Measurements from ENCODE around the gene WDR45B. TPM values are rescaled to one million over a fixed set of nuclear protein-coding genes. Genes with fewer than 3 reads are reported as not detected.

WDR45B gene
- total and polyA plus RNA-seq, 7 donors = 21.4 to 62.7 (median 32.6) TPM

DNA sequence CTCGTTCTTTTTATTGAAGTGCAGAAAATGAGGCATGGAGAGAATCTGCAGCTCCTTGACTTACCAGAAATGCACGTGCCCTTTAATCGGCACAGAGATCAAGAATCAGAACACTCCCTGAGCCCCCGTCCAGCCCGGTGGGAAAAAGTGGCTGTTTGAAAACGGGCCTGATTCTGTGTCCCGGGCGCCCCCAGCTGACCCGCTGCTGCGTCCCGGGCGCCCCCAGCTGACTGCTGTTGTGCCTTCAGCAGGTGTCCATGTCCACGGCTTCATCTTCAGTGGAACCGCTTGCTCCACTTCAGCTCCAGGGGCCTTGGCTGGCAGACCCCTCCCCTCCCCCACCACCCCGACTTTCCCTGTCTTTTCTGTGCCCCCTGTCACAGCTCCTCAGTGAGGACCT, 81.0 kb downstream of the WDR45B start:
- Histone ChIP-seq H3K4me3 (no peak overlapping the region), H3K27me3 (ENCODE audit: insufficient read depth in 3 of 3, low read length in 2 of 3) (no peaks in the 10 kb centered on the region), H3K9me3 (no peaks in the 10 kb centered on the region), H3K4me1 (peaks cover 42% of the 10 kb centered on the region), H3K27ac (no peak overlapping the region), H3K36me3 (ENCODE audit: insufficient read depth in 1 of 2, low read depth in 1 of 2) (peaks cover 0 to 49% of the 10 kb centered on the region in 2 donors)
- 85 to 89% (median 86%) methylated on average over 15 of the region's 15 CpGs for WGBS, 3 donors
- DNase-seq = no peak
- TF ChIP-seq, protein P1, sequence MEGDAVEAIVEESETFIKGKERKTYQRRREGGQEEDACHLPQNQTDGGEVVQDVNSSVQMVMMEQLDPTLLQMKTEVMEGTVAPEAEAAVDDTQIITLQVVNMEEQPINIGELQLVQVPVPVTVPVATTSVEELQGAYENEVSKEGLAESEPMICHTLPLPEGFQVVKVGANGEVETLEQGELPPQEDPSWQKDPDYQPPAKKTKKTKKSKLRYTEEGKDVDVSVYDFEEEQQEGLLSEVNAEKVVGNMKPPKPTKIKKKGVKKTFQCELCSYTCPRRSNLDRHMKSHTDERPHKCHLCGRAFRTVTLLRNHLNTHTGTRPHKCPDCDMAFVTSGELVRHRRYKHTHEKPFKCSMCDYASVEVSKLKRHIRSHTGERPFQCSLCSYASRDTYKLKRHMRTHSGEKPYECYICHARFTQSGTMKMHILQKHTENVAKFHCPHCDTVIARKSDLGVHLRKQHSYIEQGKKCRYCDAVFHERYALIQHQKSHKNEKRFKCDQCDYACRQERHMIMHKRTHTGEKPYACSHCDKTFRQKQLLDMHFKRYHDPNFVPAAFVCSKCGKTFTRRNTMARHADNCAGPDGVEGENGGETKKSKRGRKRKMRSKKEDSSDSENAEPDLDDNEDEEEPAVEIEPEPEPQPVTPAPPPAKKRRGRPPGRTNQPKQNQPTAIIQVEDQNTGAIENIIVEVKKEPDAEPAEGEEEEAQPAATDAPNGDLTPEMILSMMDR (IDR thresholded peaks at IDR 0.05) = no peak
- no peak for ATAC-seq
- intact Hi-C loops (cut with DNase I) = no loop called here

DNA sequence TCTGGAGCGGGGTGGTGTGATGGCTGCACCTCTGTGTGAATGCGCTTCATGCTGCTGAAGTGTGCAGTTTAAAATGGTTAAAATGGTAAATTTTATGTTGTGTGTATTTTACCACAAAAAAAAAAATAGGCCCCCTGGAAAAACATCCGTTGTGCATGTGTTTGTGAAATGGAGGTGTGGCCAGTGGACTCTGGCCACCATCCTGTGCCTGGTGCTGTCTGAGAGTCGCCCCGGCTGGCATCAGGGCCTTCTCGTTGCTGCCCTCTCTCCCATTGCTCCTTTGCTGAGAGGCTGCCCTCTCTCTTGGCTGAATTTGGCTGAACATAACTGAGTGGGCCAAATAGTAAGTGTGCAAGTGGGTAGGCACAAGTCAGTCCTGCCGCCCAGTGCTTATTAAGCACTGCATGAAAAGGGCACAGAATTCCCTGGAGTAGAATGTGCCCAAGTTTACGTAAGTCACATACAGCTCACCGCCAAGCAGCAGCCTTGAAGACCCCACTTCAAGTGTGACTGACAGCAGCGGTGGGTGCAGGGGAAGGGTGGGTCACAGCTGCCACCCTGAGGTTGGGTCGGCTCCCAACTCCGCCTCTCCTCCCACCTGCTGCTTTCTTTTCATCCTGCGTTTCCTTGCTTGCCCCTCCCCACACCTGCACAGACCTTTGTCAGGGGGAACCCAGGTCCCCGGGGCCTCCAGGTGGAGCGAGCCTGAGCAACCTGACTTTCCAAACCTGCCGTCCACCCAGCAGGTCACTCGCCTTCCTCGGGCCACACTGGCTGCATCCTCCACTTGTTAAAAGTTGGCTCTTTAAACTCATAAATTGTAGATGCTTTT, 81.9 kb downstream of the WDR45B start:
- H3K4me1 ChIP-seq = peaks cover 51% of the 10 kb centered on the region
- H3K9me3 ChIP-seq = no peaks in the 10 kb centered on the region
- H3K27me3 ChIP-seq (ENCODE audit: insufficient read depth in 3 of 3, low read length in 2 of 3) = no peaks in the 10 kb centered on the region
- H3K4me3 ChIP-seq = no peak overlapping the region
- intact Hi-C loops (cut with DNase I) = no loop called here
- 44 to 64% (median 53%) methylated on average over 18 of the region's 18 CpGs for WGBS, 3 donors
- H3K27ac ChIP-seq = peak overlapping the region; percentile 64
- DNase-seq (no peak), ATAC-seq (peak; percentile 10 to 48 (median 41))
- H3K36me3 ChIP-seq (ENCODE audit: insufficient read depth in 1 of 2, low read depth in 1 of 2) = peaks cover 0 to 39% of the 10 kb centered on the region in 2 donors
- TF ChIP-seq, protein P1 (IDR thresholded peaks at IDR 0.05) = no peak

DNA sequence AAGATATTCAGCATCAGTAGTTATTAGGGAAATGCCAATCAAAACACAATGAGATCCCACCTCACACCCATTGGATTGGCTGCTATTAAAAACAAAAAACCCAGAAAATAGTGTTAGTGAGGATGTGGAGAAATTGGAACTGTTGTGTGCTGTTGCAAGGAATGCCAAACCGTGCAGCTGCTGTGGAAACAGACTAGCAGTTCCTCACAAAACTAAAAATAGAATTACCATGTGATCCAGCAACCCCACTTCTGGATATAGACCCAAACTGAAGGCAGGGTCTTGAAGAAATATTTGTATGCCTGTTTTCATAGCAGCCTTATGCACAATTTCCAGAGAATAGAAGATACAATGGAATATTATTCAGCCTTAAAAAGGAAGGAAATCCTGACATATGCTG, 82.7 kb downstream of the WDR45B start:
- 0 to 8% (median 3%) methylated on average over 1 of the region's 1 CpG for WGBS, 3 donors
- intact Hi-C loops (cut with DNase I) = no loop called here
- H3K36me3 ChIP-seq (ENCODE audit: insufficient read depth in 1 of 2, low read depth in 1 of 2) = peaks cover 0 to 32% of the 10 kb centered on the region in 2 donors
- TF ChIP-seq, protein P1 (IDR thresholded peaks at IDR 0.05) = no peak
- H3K27me3 ChIP-seq (ENCODE audit: insufficient read depth in 3 of 3, low read length in 2 of 3) = no peaks in the 10 kb centered on the region
- H3K9me3 ChIP-seq = no peaks in the 10 kb centered on the region
- no peak overlapping the region for H3K4me3 ChIP-seq
- peak overlapping the region; percentile 64 for H3K27ac ChIP-seq
- no peak for DNase-seq
- ATAC-seq = peak; percentile 56 to 77 (median 69)
- peaks cover 55% of the 10 kb centered on the region for H3K4me1 ChIP-seq

Other genes starting within 250 kb of the WDR45B start
- gene HEXD, start 230.1 kb downstream of the WDR45B start, total RNA-seq = 10 to 100 TPM; 17.4 to 27.4 (median 23.7) TPM
- gene HEXD, start 230.1 kb downstream of the WDR45B start, polyA plus RNA-seq = 10 to 100 TPM; 19.5 to 29.8 (median 20.9) TPM
- 10 to 100 TPM; 21.2 to 29.3 (median 27.1) TPM for gene OGFOD3, start 229.9 kb downstream of the WDR45B start, total RNA-seq
- 10 to 100 TPM; 15.5 to 30.4 (median 24.5) TPM for gene OGFOD3, start 229.9 kb downstream of the WDR45B start, polyA plus RNA-seq
- 10 to 100 TPM; 14.5 to 21.4 (median 17.4) TPM for gene CYBC1, start 197.7 kb downstream of the WDR45B start, total RNA-seq
- 10 to 100 TPM; 14.4 to 31.6 (median 24.8) TPM for gene CYBC1, start 197.7 kb downstream of the WDR45B start, polyA plus RNA-seq
- 10 to 100 TPM; 32.8 to 56.1 (median 46.0) TPM for gene NARF, start 189.7 kb downstream of the WDR45B start, total RNA-seq
- gene NARF, start 189.7 kb downstream of the WDR45B start, polyA plus RNA-seq = 100 to 1,000 TPM in 1 of 3 donors, 10 to 100 TPM in 2; 37.0 to 129 (median 39.2) TPM
- gene FOXK2, start 128.7 kb downstream of the WDR45B start, total RNA-seq = 10 to 100 TPM; 53.6 to 91.6 (median 66.2) TPM
- gene FOXK2, start 128.7 kb downstream of the WDR45B start, polyA plus RNA-seq = 10 to 100 TPM; 38.9 to 96.4 (median 45.9) TPM
- 10 to 100 TPM; 12.6 to 42.9 (median 30.4) TPM for gene RAB40B, start 50.3 kb upstream of the WDR45B start, total RNA-seq
- 10 to 100 TPM in 2 of 3 donors, 1 to 10 TPM in 1; 3.9 to 19.4 (median 12.6) TPM for gene RAB40B, start 50.3 kb upstream of the WDR45B start, polyA plus RNA-seq
- gene FN3KRP, start 68.3 kb upstream of the WDR45B start, total RNA-seq = 10 to 100 TPM in 2 of 4 donors, 1 to 10 TPM in 2; 7.9 to 12.7 (median 9.9) TPM
- gene FN3KRP, start 68.3 kb upstream of the WDR45B start, polyA plus RNA-seq = 10 to 100 TPM in 2 of 3 donors, 1 to 10 TPM in 1; 5.0 to 15.7 (median 10.6) TPM
- 10 to 100 TPM in 3 of 4 donors, 1 to 10 TPM in 1; 5.9 to 22.3 (median 18.1) TPM for gene FN3K, start 87.2 kb upstream of the WDR45B start, total RNA-seq
- gene FN3K, start 87.2 kb upstream of the WDR45B start, polyA plus RNA-seq = 10 to 100 TPM in 1 of 3 donors, 1 to 10 TPM in 2; 6.1 to 10.1 (median 8.1) TPM
- gene TBCD, start 103.6 kb upstream of the WDR45B start, total RNA-seq = 10 to 100 TPM; 34.7 to 46.1 (median 40.3) TPM
- 10 to 100 TPM; 28.2 to 65.0 (median 31.4) TPM for gene TBCD, start 103.6 kb upstream of the WDR45B start, polyA plus RNA-seq
- 1 to 10 TPM in 3 of 4 donors, not detected in 1; 1.8 to 6.3 (median 2.7) TPM for gene ZNF750, start 191.6 kb upstream of the WDR45B start, total RNA-seq
- gene ZNF750, start 191.6 kb upstream of the WDR45B start, polyA plus RNA-seq = 1 to 10 TPM in 2 of 3 donors, under 1 TPM in 1; 0.79 to 5.1 (median 1.4) TPM

Measured in psoas muscle (tissue), 8 donors.